Measurements from ENCODE around the gene PML. TPM values are rescaled to one million over a fixed set of nuclear protein-coding genes. Genes with fewer than 3 reads are reported as not detected.
A peak's percentile ranks its signal among the peaks of the same experiment; 100 is the strongest.

Gene PML
- total RNA-seq, 2 donors from 2014 or later, result 76.3 to 91.7 TPM

GRCh38 chr15:74038707-74039655 lies 44.5 kb downstream of the PML start:
- H3K27ac Mint-ChIP-seq, result no peak overlapping the region
- H3K36me3 Mint-ChIP-seq, result peaks cover 0 to 12% of the 10 kb centered on the region in 2 donors
- ATAC-seq, result no peak

GRCh38 chr15:74039656-74040010 lies 45.1 kb downstream of the PML start:
- Mint-ChIP-seq H3K9me3 (no peaks in the 10 kb centered on the region), H3K27ac (no peak overlapping the region), H3K36me3 (peaks cover 0 to 6% of the 10 kb centered on the region in 2 donors)
- ATAC-seq (no peak), DNase-seq (ENCODE audit: low spot score in 2 of 2) (no peak)

More at GRCh38 chr15:74038707-74039655, 44.5 kb downstream of the PML start:
- no peak for DNase-seq (ENCODE audit: low spot score in 2 of 2)
- no peaks in the 10 kb centered on the region for H3K9me3 Mint-ChIP-seq

GRCh38 chr15:74040109-74040850 lies 45.8 kb downstream of the PML start:
- DNase-seq (ENCODE audit: low spot score in 2 of 2), result peak in 1 of 2 donors; percentile 18
- peaks cover 0 to 6% of the 10 kb centered on the region in 2 donors for H3K36me3 Mint-ChIP-seq
- H3K27ac Mint-ChIP-seq, result peak overlapping the region; percentile 4 to 74
- no peak for ATAC-seq
- no peaks in the 10 kb centered on the region for H3K9me3 Mint-ChIP-seq

GRCh38 chr15:74041311-74041756 lies 46.8 kb downstream of the PML start:
- DNase-seq (ENCODE audit: low spot score in 2 of 2), result no peak
- no peak for ATAC-seq
- Mint-ChIP-seq H3K9me3 (no peaks in the 10 kb centered on the region), H3K27ac (peak overlapping the region in 1 of 2 donors; percentile 74), H3K36me3 (peaks cover 0 to 5% of the 10 kb centered on the region in 2 donors)

GRCh38 chr15:74041777-74042435 lies 47.4 kb downstream of the PML start:
- DNase-seq (ENCODE audit: low spot score in 2 of 2) (peak in 1 of 2 donors; percentile 26), ATAC-seq (no peak)
- no peaks in the 10 kb centered on the region for H3K36me3 Mint-ChIP-seq
- peak overlapping the region; percentile 11 to 50 for H3K27ac Mint-ChIP-seq
- no peaks in the 10 kb centered on the region for H3K9me3 Mint-ChIP-seq

- no peak for ATAC-seq
- H3K9me3 Mint-ChIP-seq, result no peaks in the 10 kb centered on the region
- H3K27ac Mint-ChIP-seq, result peak overlapping the region; percentile 11 to 50
- no peaks in the 10 kb centered on the region for H3K36me3 Mint-ChIP-seq
- no peak for DNase-seq (ENCODE audit: low spot score in 2 of 2)
Measured at GRCh38 chr15:74042603-74043424, 48.3 kb downstream of the PML start.

- H3K9me3 Mint-ChIP-seq, result no peaks in the 10 kb centered on the region
Measured at GRCh38 chr15:74043425-74044266, 49.1 kb downstream of the PML start.

GRCh38 chr15:74044267-74045110 lies 50.0 kb downstream of the PML start:
- Mint-ChIP-seq H3K9me3 (no peaks in the 10 kb centered on the region), H3K36me3 (no peaks in the 10 kb centered on the region), H3K27ac (no peak overlapping the region)
- DNase-seq (ENCODE audit: low spot score in 2 of 2) (peak in 1 of 2 donors; percentile 44), ATAC-seq (no peak)

More at GRCh38 chr15:74043425-74044266, 49.1 kb downstream of the PML start:
- Mint-ChIP-seq H3K27ac (peak overlapping the region in 1 of 2 donors; percentile 9), H3K36me3 (no peaks in the 10 kb centered on the region)
- DNase-seq (ENCODE audit: low spot score in 2 of 2), result no peak
- ATAC-seq, result no peak

GRCh38 chr15:74045184-74045583 lies 50.7 kb downstream of the PML start:
- H3K27ac Mint-ChIP-seq, result peak overlapping the region in 1 of 2 donors; percentile 27
- no peaks in the 10 kb centered on the region for H3K9me3 Mint-ChIP-seq
- DNase-seq (ENCODE audit: low spot score in 2 of 2) (peak in 1 of 2 donors; percentile 33), ATAC-seq (no peak)
- no peaks in the 10 kb centered on the region for H3K36me3 Mint-ChIP-seq

- Mint-ChIP-seq H3K27ac (peak overlapping the region; percentile 27 to 52), H3K36me3 (no peaks in the 10 kb centered on the region), H3K9me3 (no peaks in the 10 kb centered on the region)
- peak in 1 of 2 donors; percentile 35 for DNase-seq (ENCODE audit: low spot score in 2 of 2)
- ATAC-seq, result no peak
Measured at GRCh38 chr15:74045636-74046274, 51.2 kb downstream of the PML start.

- DNase-seq (ENCODE audit: low spot score in 2 of 2) (peak in 1 of 2 donors; percentile 30), ATAC-seq (no peak)
- Mint-ChIP-seq H3K9me3 (no peaks in the 10 kb centered on the region), H3K27ac (peak overlapping the region in 1 of 2 donors; percentile 89), H3K36me3 (no peaks in the 10 kb centered on the region)
Measured at GRCh38 chr15:74046275-74046674, 51.8 kb downstream of the PML start.

GRCh38 chr15:74050127-74050526 lies 55.6 kb downstream of the PML start:
- no peaks in the 10 kb centered on the region for H3K36me3 Mint-ChIP-seq
- no peaks in the 10 kb centered on the region for H3K9me3 Mint-ChIP-seq
- DNase-seq (ENCODE audit: low spot score in 2 of 2), result peak in 1 of 2 donors; percentile 34
- ATAC-seq, result no peak
- peak overlapping the region in 1 of 2 donors; percentile 4 for H3K27ac Mint-ChIP-seq

- DNase-seq (ENCODE audit: low spot score in 2 of 2) (no peak), ATAC-seq (no peak)
- Mint-ChIP-seq H3K9me3 (no peaks in the 10 kb centered on the region), H3K36me3 (no peaks in the 10 kb centered on the region), H3K27ac (peak overlapping the region in 1 of 2 donors; percentile 4)
Measured at GRCh38 chr15:74050556-74051234, 56.2 kb downstream of the PML start.

Measured in activated naive CD4-positive, alpha-beta T cell treated with anti-CD3 and anti-CD28 coated beads, Interleukin-2, amount 50 U/mL, for 72 hours (primary cell).